GM13976 (cell line): ENCODE results near the gene CXXC4.

ENCODE experiments used
- DNase-seq: peaks from one replicate; pipeline ENCODE4 v3.0.0; 2012; ENCODE audit warnings: low spot score
- in situ Hi-C: fragments of 300-500 bp; cut with MboI; formaldehyde crosslinking; loops from one replicate; pipeline ENCODE4 v1.12.0; 2022; ENCODE audit warnings: low sequenced_read_pairs, mixed read lengths, inconsistent platforms; ENCODE audit not compliant: unreplicated experiment
- TF ChIP-seq, protein P1 (sequence below): IDR thresholded peaks from 2 replicates; pipeline ENCODE4 v1.5.1; 2012; ENCODE audit warnings: borderline replicate concordance, mild to moderate bottlenecking; ENCODE audit not compliant: insufficient read depth; ENCODE audit errors: extremely low read depth, missing control alignments, control extremely low read depth

Gene CXXC4

DNA sequence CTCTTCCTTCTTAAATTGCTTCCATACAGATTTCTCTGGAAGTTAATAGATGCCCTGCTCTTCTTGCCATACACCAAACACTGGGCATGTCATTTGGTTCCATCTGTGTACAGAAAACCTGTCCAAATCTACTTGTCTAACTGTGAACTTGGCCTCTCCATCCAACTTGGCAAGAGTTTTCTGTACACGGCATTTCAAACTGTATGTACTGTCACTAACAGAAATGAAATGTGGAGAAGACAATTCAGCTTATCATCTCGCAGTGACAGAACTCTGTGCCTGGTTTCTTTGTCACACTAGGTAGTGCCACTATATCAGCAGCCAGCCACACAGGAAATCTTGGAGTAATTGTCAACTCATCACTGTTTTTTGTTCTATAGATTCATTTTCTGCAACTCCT is 58.2 kb downstream of the CXXC4 start:
- DNase-seq = no peak
- in situ Hi-C loops = no loop called here
- TF ChIP-seq, protein P1, sequence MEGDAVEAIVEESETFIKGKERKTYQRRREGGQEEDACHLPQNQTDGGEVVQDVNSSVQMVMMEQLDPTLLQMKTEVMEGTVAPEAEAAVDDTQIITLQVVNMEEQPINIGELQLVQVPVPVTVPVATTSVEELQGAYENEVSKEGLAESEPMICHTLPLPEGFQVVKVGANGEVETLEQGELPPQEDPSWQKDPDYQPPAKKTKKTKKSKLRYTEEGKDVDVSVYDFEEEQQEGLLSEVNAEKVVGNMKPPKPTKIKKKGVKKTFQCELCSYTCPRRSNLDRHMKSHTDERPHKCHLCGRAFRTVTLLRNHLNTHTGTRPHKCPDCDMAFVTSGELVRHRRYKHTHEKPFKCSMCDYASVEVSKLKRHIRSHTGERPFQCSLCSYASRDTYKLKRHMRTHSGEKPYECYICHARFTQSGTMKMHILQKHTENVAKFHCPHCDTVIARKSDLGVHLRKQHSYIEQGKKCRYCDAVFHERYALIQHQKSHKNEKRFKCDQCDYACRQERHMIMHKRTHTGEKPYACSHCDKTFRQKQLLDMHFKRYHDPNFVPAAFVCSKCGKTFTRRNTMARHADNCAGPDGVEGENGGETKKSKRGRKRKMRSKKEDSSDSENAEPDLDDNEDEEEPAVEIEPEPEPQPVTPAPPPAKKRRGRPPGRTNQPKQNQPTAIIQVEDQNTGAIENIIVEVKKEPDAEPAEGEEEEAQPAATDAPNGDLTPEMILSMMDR = no peak

DNA sequence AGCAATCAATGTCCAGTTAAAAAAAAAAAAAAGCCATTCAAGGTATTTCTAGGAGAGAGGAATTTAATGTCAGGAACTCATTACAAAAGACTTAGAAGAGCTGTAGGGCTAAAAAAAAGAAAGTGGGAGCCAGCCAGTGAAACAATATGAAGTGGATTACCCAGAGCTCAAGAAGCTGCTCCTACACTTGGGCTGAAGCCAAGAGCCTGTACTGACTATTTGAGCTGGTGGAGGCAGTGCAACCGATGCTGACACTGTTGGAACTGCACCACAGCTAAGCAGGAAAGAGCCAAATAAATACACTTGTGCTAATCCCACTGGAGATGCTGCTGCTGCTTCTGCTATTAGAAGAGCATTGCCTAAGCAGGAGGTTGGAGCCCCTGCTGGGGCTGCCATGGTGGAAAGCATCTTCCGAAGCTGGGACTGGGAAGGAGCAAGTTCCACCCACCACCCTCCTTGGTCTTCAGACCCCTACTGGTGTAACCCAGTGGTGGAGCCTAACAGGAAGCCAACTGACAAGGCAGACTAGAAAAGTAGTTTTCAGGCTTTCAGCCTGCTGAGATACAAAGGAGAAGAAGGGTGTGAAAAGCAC is 65.4 kb downstream of the CXXC4 start:
- in situ Hi-C loops = no loop called here
- TF ChIP-seq, protein P1 = no peak
- DNase-seq = no peak

DNA sequence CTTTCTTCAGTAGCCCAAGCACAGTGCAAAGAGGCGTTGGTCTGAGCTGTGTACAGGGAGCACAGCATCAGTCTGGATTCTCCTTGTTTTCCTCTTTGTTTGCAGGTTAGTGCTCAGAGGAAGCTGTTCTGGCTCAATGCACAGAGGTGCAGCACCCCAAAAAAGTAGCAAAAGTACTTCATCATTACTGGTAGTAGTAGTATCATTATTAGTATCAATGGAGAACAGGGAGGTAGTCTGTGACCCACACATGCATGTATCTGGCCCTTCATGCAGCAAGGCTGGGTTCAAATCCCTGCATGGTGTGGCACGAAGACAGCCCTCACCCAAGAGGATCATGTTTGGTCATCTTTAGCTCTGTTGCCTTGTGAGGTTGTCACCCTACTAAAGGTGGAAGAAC is 68.7 kb downstream of the CXXC4 start:
- peak; percentile 1 for DNase-seq
- TF ChIP-seq, protein P1 = no peak
- in situ Hi-C loops = no loop called here

DNA sequence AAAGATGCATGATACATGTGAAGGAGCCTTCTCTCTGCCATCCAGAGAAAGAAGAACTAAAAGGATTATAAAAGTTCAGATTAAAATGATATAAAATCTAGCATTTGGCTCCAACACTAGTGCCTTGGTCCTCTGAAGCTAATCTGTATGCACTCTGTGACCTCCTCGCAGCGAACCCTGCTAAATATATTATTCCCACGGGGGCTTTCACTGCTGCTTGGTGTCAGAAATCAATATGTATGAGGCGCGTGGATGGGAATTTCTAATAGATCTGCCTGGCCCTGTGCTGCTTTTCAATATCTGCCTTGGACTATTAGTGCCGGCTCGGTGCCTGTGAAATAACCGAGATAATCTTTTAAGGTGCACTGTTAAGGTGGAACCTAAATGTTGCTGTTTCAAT is 69.7 kb downstream of the CXXC4 start:
- in situ Hi-C loops = no loop called here
- TF ChIP-seq, protein P1 = no peak
- DNase-seq = no peak

DNA sequence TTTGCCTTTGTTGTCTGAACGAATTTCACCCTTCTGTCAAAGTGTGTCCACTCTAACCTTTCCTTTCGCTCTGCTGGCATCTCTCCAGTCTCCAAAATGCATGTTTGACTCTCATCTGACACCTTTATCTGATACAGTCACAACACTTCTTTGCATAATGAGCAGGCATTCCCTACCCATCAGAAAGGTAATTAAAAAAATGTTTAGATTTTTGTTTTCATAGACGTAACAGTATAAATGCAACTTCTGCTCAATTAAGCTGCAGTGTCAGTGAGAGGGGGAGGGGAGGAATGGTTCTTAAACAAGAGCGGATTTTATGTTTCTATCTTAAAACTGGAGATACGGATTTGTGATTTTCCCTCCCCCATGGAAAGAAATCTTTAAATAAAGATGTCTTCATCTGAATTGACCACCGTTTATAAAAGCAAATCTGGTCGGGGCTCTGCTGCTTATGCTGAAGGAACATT is 70.2 kb downstream of the CXXC4 start:
- in situ Hi-C loops = no loop called here
- TF ChIP-seq, protein P1 = no peak
- no peak for DNase-seq

DNA sequence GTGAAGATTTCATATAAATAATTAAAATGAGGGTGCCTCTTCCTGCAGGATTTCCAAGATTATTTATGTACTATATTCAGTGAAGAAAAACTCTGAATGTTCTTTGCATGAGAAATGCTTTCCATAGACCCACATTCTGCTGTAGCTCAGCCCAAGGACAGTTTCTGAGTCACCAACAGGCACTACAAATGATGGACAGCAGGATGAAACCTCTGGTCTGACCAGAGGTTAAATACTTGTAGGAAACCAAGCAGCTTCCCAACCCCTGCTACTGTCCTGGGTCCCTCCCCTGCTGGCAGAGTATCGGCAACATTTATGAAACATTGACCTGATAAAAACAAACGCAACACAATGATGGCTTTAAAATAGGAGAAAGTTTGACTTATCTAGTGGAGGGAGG is 73.1 kb downstream of the CXXC4 start:
- TF ChIP-seq, protein P1 = no peak
- DNase-seq = no peak
- in situ Hi-C loops = no loop called here

DNA sequence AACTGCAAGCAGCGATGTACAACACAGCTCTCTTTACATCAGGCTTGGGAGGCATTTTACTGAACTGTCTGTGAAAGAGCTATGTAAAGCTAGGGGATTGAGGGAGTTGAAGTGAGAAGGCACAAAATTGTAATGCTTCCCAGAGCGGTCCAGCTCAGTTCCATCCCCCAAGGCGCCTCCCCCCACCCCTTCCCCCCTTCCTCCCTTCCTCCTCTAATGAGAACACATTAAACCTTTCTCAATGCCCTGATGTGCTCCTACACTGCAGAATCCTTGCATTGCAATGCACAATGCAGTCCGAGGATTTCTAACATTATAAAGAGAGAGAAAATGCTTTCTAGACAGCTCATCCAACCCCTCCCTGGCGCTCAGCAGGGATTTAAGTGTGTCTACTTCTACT is 73.9 kb downstream of the CXXC4 start:
- in situ Hi-C loops = no loop called here
- TF ChIP-seq, protein P1 = no peak
- DNase-seq = no peak
